ENCODE data around the gene TBC1D22A.

The TBC1D22A gene

DNA sequence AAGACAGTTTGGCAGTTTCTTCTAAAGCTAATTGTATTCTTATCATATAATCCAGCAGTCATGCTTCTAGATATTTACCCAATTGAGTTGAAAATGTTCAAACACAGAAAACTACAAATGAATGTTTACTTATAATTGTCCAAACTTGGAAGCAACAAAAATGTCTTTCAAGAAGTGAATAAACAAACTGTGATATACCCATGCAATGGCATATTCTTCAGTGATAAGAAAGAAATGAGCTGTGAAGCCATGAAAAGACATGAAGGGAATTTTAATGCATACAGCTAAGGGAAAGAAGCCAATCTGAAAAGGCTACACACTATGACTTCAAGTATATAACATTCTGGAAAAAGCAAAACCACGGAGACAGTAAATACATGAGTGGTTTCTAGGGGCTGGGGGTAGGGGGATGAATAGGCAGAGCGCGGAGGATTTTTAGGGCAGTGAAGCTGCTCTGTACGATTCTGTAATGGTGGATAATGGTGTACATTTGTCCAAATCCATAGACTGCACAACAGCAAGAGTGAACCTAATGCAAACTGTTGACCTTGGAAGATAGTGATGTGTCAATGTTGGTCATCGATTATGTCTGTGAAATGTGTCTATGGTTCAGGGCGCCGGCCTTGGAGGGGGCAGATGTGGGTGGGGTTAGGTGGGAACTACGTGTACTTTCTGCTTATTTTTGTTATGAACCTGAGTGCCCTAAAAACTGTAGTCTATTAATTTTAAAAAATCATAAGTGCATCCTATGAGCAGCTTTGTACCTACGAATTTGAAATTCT lies 424.9 kb downstream of the TBC1D22A start:
- DNase-seq = no peak

DNA sequence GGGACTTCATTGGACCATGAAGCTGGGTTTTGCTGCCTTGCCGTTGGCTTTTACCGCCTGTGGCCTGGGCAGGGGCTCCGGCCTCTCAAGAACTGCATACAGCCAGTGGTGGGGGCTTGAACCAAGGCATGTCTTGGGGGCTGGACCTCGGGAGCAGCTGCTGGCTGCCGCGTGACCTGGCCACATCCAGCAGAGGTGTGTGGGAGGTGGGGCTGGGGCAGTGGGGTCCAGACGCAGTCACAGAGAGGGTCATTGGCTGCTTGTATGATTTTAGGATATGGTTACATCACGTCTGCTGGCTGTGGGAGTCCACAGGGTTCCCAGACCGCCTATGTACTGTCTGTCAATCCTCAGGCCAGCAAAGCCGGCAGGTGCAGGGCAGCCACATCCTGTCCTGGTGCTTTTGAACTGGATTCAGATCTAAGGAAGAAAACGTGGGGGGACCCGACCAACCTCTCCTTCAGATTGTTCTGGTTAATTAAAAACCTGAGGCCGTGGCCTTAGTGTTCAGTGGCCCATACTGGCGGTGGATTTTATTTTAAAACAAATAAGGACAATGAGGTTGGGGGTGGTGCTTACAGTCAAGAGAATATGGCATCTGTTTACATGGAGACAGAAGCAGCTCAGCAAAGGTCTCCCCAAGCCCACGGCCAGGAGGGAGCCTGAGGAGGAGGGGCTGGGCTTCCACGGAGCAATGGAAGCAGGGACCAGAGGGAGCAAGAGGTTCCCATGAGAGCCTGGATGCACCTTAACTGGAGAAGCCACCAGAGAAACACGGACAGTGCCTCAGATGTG lies 426.0 kb downstream of the TBC1D22A start:
- DNase-seq = no peak

DNA sequence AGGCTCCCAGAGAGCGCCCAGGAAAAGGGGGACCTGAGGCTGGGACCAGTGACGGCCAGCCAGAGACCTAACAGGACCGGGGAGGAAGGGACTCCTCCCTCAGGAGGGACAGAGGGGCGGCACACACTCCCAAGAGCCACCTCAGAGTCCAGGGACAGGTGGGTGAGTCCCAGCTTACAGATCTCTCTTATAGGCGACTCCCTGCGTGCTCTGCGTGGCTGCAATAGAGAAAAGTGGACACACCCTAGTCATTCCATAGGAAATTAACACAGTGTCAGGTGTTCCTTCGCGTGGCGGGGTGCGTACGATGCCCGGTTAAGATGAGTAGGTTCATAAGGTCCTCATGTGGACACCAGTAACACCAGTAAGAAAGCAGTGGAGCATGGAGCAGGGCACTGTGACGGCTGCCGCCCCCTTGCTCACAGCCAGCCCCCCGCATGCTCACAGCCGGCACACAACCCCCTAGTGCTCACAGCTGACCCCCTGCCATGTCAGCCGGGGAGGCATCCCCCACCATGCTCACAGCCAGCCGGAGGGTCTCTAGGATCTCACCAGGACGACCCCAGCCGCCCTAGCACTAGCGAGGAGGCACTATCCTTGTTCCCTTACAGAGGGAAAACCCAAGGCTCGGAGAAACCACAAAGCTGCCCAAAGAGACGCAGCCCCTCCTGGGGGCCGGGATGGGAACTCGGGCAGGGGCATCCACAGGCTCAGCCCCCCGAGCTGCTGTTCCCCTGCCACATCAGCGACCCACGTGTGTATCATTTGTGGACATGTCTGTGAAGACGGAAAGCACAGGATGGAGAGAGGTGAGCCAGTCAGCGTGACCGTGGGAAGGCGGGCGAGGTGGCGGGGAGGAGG lies 426.8 kb downstream of the TBC1D22A start:
- DNase-seq = no peak

DNA sequence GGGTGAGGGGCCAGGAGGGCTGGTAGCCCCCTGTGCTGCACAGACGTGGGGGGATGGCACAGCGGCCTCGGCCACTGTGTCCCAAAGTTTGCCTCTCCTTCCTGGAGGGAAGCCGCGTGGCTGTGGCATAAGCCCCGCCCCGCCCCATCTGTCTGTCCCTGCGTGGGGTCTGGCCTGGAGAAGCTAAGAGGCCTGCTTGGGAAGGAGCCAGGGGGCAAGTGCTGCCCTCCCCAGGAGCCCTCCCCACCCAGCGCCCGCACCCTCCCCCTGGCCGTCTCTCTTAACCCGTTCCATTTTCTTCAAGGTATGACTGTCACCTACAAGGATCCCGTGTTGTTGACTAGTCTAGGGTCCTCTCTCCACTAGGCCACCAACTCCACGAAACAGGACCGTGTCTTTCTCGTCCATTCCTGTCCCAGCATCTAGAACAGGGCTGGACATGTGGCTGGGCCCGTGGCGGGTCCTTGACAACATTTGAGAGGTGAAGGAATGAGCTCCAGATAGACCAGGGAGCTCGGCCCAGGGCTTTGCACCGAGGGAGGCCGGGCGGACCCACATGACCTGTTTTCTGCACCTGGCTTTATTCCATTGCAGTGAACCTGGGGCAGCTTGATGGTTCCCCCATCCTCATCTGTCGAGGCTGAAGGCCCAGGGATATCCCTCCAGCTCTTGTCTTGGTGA lies 428.0 kb downstream of the TBC1D22A start:
- no peak for DNase-seq

DNA sequence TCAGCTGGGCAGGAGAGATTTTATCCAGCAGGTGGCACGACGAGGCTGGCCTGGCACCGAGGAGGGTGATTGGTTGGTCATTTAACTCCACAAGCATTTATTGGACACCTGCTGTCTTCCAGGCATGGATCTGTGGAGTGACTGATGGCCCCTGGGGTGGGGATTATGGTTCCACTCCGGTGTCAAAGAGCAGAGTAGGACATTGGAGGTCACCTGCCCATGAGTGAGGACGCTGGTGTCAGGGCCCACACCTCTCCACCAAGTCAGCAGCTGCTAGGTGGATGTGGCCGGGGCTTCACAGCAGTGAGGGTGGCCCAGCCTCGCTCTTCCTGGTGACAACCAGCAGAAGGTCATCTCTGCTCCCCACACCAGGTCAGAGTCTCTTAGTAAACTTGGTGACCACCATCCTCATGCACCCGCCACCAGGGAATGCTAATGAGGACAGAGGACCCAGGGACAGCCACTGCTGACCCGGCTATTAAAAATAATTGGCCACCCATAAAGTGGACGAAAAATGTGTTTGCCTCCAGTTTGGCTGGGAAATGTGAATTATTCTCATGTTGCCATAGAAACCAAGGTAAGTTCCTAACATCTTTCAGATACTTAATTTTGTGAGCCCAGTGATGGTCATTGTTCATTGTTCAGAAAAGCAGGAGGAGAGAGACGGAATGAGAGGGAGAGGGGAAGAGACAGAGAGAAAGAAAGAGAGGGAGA lies 428.7 kb downstream of the TBC1D22A start:
- no peak for DNase-seq

DNA sequence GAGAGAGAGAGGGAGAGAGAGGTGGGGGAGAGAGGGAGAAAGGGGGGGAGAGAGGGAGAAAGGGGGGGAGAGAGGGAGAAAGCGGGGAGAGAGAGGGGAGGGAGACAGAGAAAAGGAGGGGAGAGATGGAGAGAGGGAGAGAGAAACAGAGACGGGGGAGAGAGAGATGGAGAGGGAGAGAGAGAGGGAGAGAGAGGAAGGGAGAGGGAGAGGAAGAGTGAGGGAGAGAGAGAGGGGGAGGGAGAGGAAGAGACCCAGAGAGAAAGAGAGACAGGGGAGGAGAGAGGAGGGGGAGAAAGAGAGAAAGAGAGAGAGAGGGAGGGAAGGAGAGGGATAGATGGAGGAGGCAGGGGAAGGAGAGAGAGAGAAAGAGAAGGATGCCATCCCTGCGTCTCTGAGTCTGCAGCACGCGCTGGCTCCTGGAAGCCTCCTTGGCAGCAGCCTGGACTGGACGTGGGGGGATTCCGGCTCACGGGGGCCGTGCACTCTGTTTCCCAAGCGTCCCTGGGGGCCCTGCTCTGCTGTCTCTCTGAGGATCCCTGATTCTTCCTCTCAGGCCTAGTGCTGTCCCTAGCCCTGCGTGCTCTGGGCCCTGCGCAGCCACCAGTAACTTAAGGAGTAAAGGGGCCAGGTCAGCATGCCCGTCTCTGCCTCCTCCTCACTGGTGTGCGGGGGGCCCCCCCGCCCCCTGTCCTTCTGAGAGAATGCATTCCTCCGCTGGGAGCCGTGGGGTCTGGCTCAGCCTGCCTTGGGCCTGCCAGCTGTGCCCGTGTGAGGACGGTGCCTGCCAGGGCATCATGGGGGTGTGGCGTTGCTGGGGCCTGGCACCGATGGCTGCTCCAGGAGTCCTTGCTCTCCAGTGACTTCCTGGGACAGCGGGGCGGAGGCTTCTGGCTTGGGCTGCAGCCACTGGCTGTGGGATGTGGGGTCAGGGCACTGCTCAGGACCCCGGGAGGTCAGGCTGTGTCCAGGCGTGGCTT lies 429.5 kb downstream of the TBC1D22A start:
- DNase-seq = no peak

DNA sequence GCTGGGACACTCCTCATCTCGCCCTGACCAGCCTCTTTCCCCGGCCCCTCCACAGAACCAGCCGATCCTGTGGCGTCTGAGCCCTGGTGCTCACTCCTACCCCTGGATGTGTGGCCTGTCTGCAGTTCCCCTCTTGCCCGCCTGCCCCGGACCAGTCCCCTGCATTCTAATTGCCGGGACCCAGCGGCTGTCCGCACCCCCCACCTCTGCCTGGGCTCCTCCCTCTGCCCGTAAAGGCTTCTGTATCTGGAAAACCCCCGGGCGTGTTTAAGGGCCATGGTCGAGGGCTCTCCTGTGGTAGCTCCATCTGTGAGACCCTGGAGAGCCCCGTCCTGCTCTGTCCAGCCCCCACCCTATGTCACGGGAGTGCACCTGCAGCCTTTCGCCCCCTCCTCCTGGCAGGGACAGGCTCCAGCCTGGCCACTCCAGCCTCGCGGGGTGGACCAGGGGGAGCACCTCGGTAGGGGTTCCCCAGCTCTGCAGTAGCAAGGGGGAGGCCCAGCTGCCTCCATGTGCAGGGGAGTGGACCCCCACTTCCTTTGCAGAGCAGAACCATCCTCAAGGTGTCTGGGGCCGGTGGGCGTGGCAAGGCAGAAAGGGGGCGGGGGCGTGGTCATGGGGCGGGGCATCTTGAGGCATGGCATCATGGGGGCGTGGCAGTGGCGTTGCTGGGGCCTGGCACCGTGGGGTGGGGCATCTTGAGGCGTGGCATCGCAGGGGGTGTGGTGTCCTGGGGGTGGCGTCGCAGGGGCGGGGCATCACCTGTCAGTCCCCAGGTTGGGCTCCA lies 430.4 kb downstream of the TBC1D22A start:
- DNase-seq = peak; percentile 44

DNA sequence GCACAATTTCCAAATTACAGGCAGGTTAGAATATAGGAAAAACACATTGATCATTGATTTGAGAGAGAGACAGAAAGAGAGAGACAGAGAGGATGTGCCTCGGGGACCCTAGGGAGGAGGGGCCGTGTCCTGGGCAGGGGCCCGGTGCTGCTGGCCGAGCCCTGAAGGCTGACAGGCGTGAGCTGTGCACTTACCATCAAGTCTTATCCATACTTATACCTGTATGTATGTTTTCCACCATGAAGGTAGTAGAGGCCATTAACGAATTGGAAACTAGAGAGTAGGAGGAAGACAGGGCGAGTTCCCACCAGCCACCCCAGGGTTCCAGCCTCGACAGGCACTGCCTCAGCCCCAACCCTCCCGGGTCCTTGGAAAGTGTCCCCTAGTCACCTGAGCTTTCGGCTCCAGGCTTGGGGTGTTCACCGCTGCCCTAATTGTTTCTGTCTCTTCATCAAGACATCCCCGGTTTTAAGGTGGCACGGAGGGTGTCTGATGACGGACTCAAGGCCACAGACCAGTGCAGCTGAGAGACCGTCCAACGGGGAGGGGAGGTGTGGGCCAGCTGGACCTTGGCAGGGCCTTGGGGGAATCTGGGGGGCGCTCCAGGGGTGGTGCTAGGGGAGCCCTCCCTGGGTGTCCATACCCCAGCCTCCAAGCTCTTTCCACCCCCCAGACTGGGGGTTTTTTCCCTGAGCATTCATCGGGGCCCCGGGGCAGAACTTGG lies 431.3 kb downstream of the TBC1D22A start:
- no peak for DNase-seq

DNA sequence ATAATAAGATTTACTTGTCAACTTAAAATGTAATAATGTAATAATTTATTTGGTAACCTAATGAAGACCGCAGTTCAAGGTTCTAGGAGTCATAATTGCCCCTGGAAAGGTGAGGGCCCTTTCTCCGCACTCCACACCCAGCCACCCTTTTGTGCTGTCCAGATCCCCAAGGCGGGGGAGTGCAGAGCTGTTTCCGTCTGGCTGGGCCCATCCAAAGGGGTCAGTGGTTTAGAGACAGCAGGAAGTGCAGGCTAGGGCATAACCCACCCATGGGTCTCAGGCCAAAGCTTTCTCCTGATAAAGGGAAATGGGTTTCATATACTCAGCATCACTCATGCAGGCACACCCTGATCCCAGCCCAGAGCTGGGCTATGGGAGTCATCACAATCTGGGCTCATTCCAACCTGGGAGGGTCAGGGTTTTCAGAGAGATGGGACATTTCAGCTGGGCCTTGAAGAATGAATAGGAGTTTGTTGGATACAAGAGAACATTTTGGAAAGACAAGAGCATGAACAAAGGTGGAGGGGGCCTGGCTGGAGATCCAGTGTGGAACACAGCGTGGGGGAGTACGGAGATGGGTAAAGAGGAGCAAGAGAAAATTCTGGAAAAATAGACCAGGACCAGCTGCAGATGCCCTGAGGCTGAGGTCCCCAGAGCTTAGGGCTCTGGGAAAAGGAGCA lies 432.2 kb downstream of the TBC1D22A start:
- DNase-seq = no peak

DNA sequence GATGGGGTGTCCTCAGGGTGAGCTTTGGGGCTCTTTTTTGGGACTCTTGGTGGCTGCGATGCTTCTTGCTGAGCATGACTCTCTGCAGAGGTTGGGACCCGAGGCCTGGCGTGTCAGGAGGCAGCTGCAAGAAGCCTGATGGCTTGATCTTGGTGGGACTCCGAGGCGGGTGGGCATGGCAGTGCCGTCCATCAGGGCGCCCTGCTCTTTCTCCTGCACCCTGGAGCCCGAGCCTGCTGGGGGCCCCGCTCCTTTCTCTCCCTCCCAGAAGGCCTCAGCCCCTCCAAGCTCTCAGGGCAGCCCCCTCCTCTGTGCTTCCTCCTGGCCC lies 432.7 kb downstream of the TBC1D22A start:
- no peak for DNase-seq

DNA sequence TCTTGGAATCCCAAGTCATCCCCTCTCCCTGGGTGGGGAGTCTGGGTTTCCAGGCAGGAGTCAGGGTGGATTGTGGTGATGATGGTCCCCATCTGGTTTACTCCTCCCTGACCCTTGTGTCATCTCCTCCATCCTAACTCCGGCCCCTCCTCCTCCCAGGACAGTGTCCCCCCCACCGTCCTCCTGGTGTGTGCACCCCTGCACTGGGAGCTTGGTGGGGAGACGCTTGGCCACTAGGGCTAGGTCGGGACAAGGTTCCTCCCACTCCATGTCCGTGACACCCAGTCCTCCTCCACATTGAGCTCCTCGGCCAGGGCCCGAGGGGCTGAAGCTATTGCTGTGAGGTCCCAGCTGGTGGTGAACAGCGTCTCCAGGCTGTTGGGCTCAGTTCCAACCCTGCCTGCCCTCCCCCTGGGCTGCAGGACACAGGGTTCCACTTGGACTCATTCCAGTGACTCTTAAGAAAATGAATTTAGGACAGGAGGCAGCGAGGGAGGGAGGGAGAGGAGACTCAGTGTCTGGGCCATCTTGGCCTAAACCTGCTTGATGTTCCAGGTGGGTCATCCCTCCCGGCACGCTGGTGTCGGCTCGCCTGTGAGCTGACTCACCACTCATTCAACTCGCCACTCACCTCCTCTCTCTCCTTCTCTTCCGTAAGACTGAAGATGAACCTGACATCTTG lies 433.2 kb downstream of the TBC1D22A start:
- DNase-seq = no peak

DNA sequence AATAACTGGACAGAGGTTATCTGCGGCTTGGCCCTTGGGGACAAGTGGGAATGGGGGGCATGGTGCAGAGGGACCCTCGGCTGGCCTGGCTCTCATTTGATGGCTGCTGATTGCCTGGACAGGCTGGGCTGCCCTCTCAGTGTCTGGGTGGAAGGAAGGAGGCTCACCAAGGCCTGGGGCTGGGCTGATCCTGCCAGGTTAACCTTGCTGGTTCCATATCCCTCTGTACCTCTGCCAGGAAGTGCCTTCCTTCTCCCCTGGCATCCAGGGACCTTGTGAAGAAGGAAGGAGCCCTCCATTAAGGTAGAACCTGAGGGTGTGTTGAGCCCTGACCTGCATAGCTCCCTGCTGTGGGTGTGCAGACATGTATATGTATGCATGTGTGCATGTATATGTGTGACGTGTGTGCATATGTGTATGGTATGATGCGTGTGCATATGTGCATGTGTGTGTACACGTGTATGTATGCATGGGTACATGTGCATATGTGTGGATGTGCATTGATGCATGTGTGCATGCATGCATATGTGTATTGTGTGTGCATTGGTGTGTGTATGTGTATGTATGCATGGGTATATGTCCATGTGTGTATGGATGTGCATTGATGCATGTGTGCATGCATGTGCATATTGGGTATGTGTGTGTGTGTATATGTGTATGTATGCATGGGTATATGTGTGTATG lies 433.9 kb downstream of the TBC1D22A start:
- DNase-seq = no peak

DNA sequence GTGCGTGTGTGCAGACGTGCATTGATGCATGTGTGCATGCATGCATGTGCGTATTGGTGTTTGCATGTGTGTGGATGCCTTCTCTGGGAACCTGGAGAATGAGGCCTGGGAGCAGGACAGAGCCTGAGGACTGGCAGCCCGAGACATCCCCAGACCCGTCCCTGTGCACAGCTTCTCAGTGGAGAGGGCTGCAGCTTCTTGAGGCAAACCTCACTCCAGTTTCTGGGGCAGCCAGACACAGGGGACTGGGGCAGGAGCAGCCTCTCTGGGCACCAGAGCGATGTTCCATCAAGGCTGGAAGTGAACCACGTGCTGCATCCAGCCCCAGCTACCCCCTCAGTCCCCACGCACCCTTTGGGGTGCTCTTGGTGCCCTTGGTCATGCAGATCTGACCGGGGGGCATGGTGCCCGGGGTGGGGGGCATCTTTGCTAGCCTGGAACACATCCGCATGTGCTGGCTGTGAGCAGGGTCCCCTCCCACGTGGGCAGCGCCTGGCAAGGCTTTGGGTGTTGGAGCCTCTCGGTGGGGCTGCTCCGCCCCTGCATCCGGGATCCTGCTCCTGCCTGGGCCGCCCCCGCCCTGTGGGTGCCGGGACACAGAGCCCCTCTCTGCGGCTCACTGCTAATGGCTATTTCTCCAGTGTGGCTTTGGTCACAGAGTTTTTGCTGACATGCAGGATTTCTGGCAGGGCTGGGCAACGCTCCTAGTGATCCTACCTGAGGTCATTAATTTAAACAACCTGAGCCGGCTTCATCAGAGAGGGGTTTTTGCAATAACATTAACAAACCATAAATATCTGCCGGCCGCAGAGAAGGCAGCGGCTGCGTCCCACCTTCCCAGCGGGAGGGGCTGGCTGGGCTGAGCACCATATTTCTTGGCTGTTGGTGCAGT lies 434.7 kb downstream of the TBC1D22A start:
- no peak for DNase-seq

DNA sequence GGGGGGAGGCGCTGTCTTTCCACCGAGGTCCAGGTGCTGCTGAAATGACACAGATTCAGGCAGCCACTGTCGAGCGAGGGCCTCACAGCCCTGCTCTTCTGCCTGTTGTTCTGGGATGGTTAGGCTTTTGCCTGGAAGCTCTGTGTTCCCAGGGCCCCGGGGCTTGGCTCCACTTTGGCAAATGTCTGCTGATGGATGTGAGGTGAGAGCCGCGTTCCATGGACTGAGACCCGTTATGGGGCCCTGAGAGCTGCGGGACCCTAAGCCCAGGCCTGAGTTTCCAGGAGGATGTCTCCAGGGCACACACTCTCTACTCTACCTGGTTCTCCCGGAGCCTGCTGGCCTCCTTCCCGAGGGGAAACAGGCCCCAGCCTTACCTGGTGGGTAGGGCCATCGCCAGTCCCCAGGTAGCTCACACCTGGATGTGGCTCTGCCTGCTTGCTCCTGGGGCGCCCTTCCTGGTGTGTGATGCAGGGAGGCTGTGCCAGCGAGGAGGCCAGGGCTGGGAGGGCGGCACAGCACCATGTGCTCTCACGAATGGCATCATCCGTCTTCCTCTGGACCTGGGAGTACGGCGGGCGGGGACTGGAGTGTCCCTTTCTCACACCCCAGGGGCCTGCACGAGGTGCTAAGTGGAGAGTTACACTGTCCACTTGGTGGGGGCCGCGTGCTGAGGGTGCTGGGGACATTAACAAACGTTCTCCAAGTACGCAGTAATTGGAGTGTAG lies 435.5 kb downstream of the TBC1D22A start:
- DNase-seq = no peak

DNA sequence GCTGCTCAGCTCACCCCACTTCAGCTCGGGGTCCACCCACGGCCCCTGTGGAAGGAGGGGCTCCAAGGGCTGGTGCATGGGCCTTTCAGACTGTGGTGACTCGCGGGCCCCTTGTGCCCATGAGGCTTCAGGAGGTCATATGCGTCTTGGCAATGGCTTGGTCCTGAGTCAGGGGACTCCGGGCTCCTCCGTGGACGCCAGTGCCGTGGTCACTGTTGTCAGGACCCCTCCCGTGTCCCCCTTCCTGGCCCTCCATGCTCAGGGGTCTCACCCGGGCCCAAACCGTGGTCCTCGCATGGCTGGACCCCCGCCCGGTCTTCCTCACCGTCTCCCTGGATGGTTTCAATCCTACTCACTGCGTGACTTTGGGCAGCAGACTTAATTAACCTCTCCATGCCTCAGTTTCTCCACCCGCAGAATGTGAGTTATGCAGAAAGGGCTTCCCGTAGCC lies 436.4 kb downstream of the TBC1D22A start:
- DNase-seq = no peak

All from hematopoietic multipotent progenitor cell treated with erythropoietin and hydrocortisone succinate and interleukin-3 and kit ligand, for 4 days (in vitro differentiated cells).